Measurements from ENCODE around the gene SORCS1. TPM values are rescaled to one million over a fixed set of nuclear protein-coding genes. Genes with fewer than 3 reads are reported as not detected.

SORCS1 gene
- total and polyA plus RNA-seq, 4 donors = 0.04 to 3.5 (median 0.05) TPM

GRCh38 chr10:106714734-106715555 lies 449.6 kb downstream of the SORCS1 start:
- Histone ChIP-seq H3K4me3 (no peak overlapping the region), H3K4me1 (ENCODE audit: control insufficient read depth in 5 of 5, insufficient read depth in 5 of 5, low read length in 5 of 5) (no peaks in the 10 kb centered on the region), H3K9ac (ENCODE audit: insufficient read depth in 1 of 2, low read length in 2 of 2) (no peak overlapping the region), H3K9me3 (ENCODE audit: control insufficient read depth in 4 of 4, insufficient read depth in 3 of 4, low read length in 3 of 4) (no peaks in the 10 kb centered on the region), H3K27ac (ENCODE audit: low read depth in 1 of 2, low read length in 1 of 2) (no peak overlapping the region), H3K36me3 (ENCODE audit: control insufficient read depth in 4 of 4, insufficient read depth in 4 of 4, low read length in 4 of 4) (no peaks in the 10 kb centered on the region), H3K27me3 (ENCODE audit: control insufficient read depth in 3 of 3, insufficient read depth in 3 of 3, low read length in 2 of 3) (no peaks in the 10 kb centered on the region)
- no peak for TF ChIP-seq CTCF (IDR thresholded peaks at IDR 0.05; ENCODE audit: control extremely low read depth, extremely low read depth)
- 62 to 66% methylated on average over 6 of the region's 6 CpGs for WGBS, 2 donors
- no peak for ATAC-seq (ENCODE audit: insufficient read depth, low FRiP score)
- peak in 1 of 3 donors; percentile 11 for DNase-seq

- no peaks in the 10 kb centered on the region for H3K9me3 ChIP-seq (ENCODE audit: control insufficient read depth in 4 of 4, insufficient read depth in 3 of 4, low read length in 3 of 4)
- no peak for DNase-seq
- H3K27ac ChIP-seq (ENCODE audit: low read depth in 1 of 2, low read length in 1 of 2) = no peak overlapping the region
- H3K27me3 ChIP-seq (ENCODE audit: control insufficient read depth in 3 of 3, insufficient read depth in 3 of 3, low read length in 2 of 3) = no peaks in the 10 kb centered on the region
- H3K9ac ChIP-seq (ENCODE audit: insufficient read depth in 1 of 2, low read length in 2 of 2) = no peak overlapping the region
- no peak overlapping the region for H3K4me3 ChIP-seq
- no peak for ATAC-seq (ENCODE audit: insufficient read depth, low FRiP score)
- TF ChIP-seq CTCF (IDR thresholded peaks at IDR 0.05; ENCODE audit: control extremely low read depth, extremely low read depth) = no peak
- no peaks in the 10 kb centered on the region for H3K36me3 ChIP-seq (ENCODE audit: control insufficient read depth in 4 of 4, insufficient read depth in 4 of 4, low read length in 4 of 4)
- H3K4me1 ChIP-seq (ENCODE audit: control insufficient read depth in 5 of 5, insufficient read depth in 5 of 5, low read length in 5 of 5) = no peaks in the 10 kb centered on the region
- 68 to 88% methylated on average over 2 of the region's 2 CpGs for WGBS, 2 donors
Measured at GRCh38 chr10:106713846-106714245, 450.7 kb downstream of the SORCS1 start.

GRCh38 chr10:106712988-106713387 lies 451.5 kb downstream of the SORCS1 start:
- DNase-seq = no peak

More at GRCh38 chr10:106712988-106713387, 451.5 kb downstream of the SORCS1 start:
- Histone ChIP-seq H3K4me1 (ENCODE audit: control insufficient read depth in 5 of 5, insufficient read depth in 5 of 5, low read length in 5 of 5) (no peaks in the 10 kb centered on the region), H3K9ac (ENCODE audit: insufficient read depth in 1 of 2, low read length in 2 of 2) (no peak overlapping the region), H3K36me3 (ENCODE audit: control insufficient read depth in 4 of 4, insufficient read depth in 4 of 4, low read length in 4 of 4) (no peaks in the 10 kb centered on the region), H3K27me3 (ENCODE audit: control insufficient read depth in 3 of 3, insufficient read depth in 3 of 3, low read length in 2 of 3) (no peaks in the 10 kb centered on the region), H3K4me3 (no peak overlapping the region), H3K27ac (ENCODE audit: low read depth in 1 of 2, low read length in 1 of 2) (no peak overlapping the region), H3K9me3 (ENCODE audit: control insufficient read depth in 4 of 4, insufficient read depth in 3 of 4, low read length in 3 of 4) (no peaks in the 10 kb centered on the region)
- ATAC-seq (ENCODE audit: insufficient read depth, low FRiP score) = no peak
- WGBS, 2 donors = 56 to 77% methylated on average over 1 of the region's 1 CpG
- no peak for TF ChIP-seq CTCF (IDR thresholded peaks at IDR 0.05; ENCODE audit: control extremely low read depth, extremely low read depth)

Measured in lung (tissue), 12 donors.